Sigmoid colon (tissue), 4 donors: Measurements from ENCODE around the gene ECSCR.

Experiments used
- EP300 ChIP-seq, 4 donors: sonication (generic); formaldehyde crosslinking; IDR thresholded peaks; one replicate each; pipeline ENCODE4 v1.6.1; 2017; ENCODE audit warnings: antibody characterized with exemption in 4 of 4
- POLR2A ChIP-seq, 2 donors: fragments of 450-650 bp; IDR thresholded peaks; one replicate each; pipeline ENCODE4 v1.6.1; 2016; ENCODE audit warnings: antibody characterized with exemption in 2 of 2, mild to moderate bottlenecking in 2 of 2, moderate library complexity in 2 of 2
- TF ChIP-seq, protein P1 (sequence below), 4 experiments: fragments of 450-650 bp in 3 of 4; fragments of 200-600 bp in 1 of 4; IDR thresholded peaks; one replicate each; pipeline ENCODE4 v1.5.1; 2016 to 2019; ENCODE audit warnings: antibody characterized with exemption in 4 of 4, mild to moderate bottlenecking in 3 of 4, moderate library complexity in 2 of 4

DNA sequence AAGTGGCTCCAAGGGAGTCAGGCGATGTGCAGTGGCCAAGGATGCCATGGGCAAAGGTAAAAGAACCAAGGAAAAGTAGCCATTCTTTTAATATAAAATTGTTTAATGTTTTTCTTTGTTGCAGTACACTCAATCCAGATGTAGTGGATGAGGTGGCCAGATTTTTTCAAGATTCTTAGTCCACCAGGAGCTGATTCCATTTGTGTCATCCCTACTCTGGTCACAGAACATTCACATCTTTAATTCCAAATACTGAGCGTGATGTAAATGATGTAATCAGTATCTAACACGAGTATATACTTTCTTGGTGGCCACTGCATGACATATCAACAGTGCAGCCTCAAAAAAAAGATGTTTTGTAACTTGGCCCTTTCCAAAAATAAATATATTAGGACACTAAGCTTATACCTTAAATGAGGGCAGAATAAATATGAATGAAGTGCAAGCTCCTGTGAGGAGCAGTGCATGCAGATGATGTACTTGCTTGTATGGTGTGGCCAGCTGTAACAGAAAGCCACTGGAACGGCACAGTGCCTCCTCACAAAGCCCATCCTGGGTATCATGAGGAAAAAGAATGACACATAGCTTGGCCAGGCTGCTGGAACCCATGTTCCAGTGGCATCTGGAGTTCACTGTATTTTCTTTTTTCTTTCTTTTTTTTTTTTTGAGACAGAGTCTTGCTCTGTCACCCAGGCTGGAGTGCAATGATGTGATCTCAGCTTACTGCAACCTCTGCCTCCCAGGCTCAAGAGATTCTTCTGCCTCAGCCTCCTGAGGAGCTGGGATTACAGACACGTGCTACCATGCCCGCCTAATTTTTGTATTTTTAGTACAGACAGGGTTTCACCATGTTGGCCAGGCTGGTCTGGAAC is 52.2 kb downstream of the ECSCR start:
- TF ChIP-seq, protein P1, sequence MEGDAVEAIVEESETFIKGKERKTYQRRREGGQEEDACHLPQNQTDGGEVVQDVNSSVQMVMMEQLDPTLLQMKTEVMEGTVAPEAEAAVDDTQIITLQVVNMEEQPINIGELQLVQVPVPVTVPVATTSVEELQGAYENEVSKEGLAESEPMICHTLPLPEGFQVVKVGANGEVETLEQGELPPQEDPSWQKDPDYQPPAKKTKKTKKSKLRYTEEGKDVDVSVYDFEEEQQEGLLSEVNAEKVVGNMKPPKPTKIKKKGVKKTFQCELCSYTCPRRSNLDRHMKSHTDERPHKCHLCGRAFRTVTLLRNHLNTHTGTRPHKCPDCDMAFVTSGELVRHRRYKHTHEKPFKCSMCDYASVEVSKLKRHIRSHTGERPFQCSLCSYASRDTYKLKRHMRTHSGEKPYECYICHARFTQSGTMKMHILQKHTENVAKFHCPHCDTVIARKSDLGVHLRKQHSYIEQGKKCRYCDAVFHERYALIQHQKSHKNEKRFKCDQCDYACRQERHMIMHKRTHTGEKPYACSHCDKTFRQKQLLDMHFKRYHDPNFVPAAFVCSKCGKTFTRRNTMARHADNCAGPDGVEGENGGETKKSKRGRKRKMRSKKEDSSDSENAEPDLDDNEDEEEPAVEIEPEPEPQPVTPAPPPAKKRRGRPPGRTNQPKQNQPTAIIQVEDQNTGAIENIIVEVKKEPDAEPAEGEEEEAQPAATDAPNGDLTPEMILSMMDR (IDR thresholded peaks at IDR 0.05), result no peak
- TF ChIP-seq EP300 (IDR thresholded peaks at IDR 0.05), result no peak
- TF ChIP-seq POLR2A (IDR thresholded peaks at IDR 0.05), result no peak
